Small intestine (tissue), 7 donors: ENCODE results near the gene RXFP1. TPM values are rescaled to one million over a fixed set of nuclear protein-coding genes. Genes with fewer than 3 reads are reported as not detected.

ENCODE experiments used
- DNase-seq, 2 donors: peaks; one replicate each; pipeline versions ENCODE4 v3.0.0 to v3.0.0-alpha.2; 2013
- FAIRE-seq: peaks from 2 replicates; lab custom pipeline; 2012; peaks lifted over from hg19 to GRCh38; lab: Jason Lieb, UNC
- H3K27ac ChIP-seq, 3 donors: one replicate each; pipeline ENCODE4 v1.5.1; 2013; ENCODE audit warnings: low read length in 2 of 3, mild to moderate bottlenecking in 2 of 3, control low read depth in 1 of 3, inconsistent platforms in 1 of 3, low read depth in 1 of 3, moderate library complexity in 1 of 3
- H3K27me3 ChIP-seq, 3 donors: one replicate each; pipeline ENCODE4 v1.6.1; 2013; ENCODE audit warnings: low read length in 3 of 3, inconsistent platforms in 1 of 3; ENCODE audit not compliant: control insufficient read depth in 3 of 3, insufficient read depth in 3 of 3
- H3K36me3 ChIP-seq, 3 donors: one replicate each; pipeline ENCODE4 v1.6.1; 2013; ENCODE audit warnings: low read length in 3 of 3, inconsistent platforms in 1 of 3, low read depth in 1 of 3, mild to moderate bottlenecking in 1 of 3, moderate library complexity in 1 of 3; ENCODE audit not compliant: control insufficient read depth in 3 of 3, insufficient read depth in 2 of 3
- H3K4me1 ChIP-seq, 3 donors: one replicate each; pipeline ENCODE4 v1.6.1; 2013; ENCODE audit warnings: low read length in 2 of 3, inconsistent platforms in 1 of 3, low read depth in 1 of 3, mild to moderate bottlenecking in 1 of 3, moderate library complexity in 1 of 3; ENCODE audit not compliant: control insufficient read depth in 3 of 3, insufficient read depth in 2 of 3
- H3K4me3 ChIP-seq, 3 donors: one replicate each; pipeline ENCODE4 v1.5.1; 2013; ENCODE audit warnings: low read length in 3 of 3, control low read depth in 1 of 3, inconsistent platforms in 1 of 3, low read depth in 1 of 3, mild to moderate bottlenecking in 1 of 3, moderate library complexity in 1 of 3
- H3K9me3 ChIP-seq, 2 donors: one replicate each; pipeline ENCODE4 v1.6.1; 2013; ENCODE audit warnings: low read depth in 1 of 2, low read length in 1 of 2; ENCODE audit not compliant: control insufficient read depth in 2 of 2, insufficient read depth in 1 of 2
- WGBS, 3 donors: extraction: QIAGEN DNeasy Blood & Tissue Kit; methylation state at CpG; one replicate each; pipeline ENCODE4 v1.1.7; 2013; 5-methylcytosine and 5-hydroxymethylcytosine counted together
- polyA plus RNA-seq, 4 donors: library from polyadenylated mRNA; stranded (reverse) in 3 of 4; unstranded in 1 of 4; fragments of 200-250 nt in 3 of 4; fragments of 120-200 nt in 1 of 4; gene quantifications; one replicate each; pipeline versions ENCODE4 v1.2.1 to v1.2.3, GENCODE V29; 2013
- donor health status: healthy with polysubstance abuse.
- donor health status: control.
- donor health status: control.
- donor health status: Bipolar disorder and iron deficiency.
- donor health status: healthy.

RXFP1 gene
- polyA plus RNA-seq, 4 donors, result 0.16 to 0.53 TPM; not detected in 2

- Histone ChIP-seq H3K4me1 (no peaks in the 10 kb centered on the region), H3K27ac (no peak overlapping the region), H3K27me3 (no peaks in the 10 kb centered on the region), H3K4me3 (no peak overlapping the region), H3K9me3 (peaks cover 0 to 3% of the 10 kb centered on the region in 2 donors), H3K36me3 (no peaks in the 10 kb centered on the region)
- WGBS, 3 donors, result 48 to 73% (median 61%) methylated on average over 3 of the region's 3 CpGs
- no peak for DNase-seq
- no peak for FAIRE-seq
Observed at GRCh38 chr4:158553364-158553763, 31.7 kb downstream of the RXFP1 start.

- DNase-seq (no peak), FAIRE-seq (no peak)
- no peak overlapping the region for H3K27ac ChIP-seq
- H3K4me3 ChIP-seq, result no peak overlapping the region
- H3K27me3 ChIP-seq, result peaks cover 0 to 2% (median 0%) of the 10 kb centered on the region in 3 donors
- 74 to 83% (median 79%) methylated on average over 6 of the region's 6 CpGs for WGBS, 3 donors
- H3K36me3 ChIP-seq, result no peaks in the 10 kb centered on the region
- H3K9me3 ChIP-seq, result no peaks in the 10 kb centered on the region
- H3K4me1 ChIP-seq, result no peaks in the 10 kb centered on the region
Observed at GRCh38 chr4:158560284-158560683, 38.6 kb downstream of the RXFP1 start.

GRCh38 chr4:158566860-158567259 is 45.2 kb downstream of the RXFP1 start:
- Histone ChIP-seq H3K4me1 (no peaks in the 10 kb centered on the region), H3K27me3 (peaks cover 0 to 2% (median 0%) of the 10 kb centered on the region in 3 donors), H3K27ac (no peak overlapping the region), H3K9me3 (no peaks in the 10 kb centered on the region), H3K4me3 (no peak overlapping the region), H3K36me3 (no peaks in the 10 kb centered on the region)
- FAIRE-seq (no peak), DNase-seq (no peak)
- whole genome bisulfite sequencing, 3 donors, result 94 to 98% (median 95%) methylated on average over 14 to 18 of the region's 18 CpGs

- WGBS, 3 donors, result 77 to 86% (median 85%) methylated on average over 6 of the region's 6 CpGs
- no peaks in the 10 kb centered on the region for H3K4me1 ChIP-seq
- no peaks in the 10 kb centered on the region for H3K27me3 ChIP-seq
- no peak for FAIRE-seq
- no peak overlapping the region for H3K4me3 ChIP-seq
- H3K9me3 ChIP-seq, result no peaks in the 10 kb centered on the region
- no peaks in the 10 kb centered on the region for H3K36me3 ChIP-seq
- DNase-seq, result no peak
- H3K27ac ChIP-seq, result no peak overlapping the region
Observed at GRCh38 chr4:158571736-158572135, 50.1 kb downstream of the RXFP1 start.

- Histone ChIP-seq H3K36me3 (no peaks in the 10 kb centered on the region), H3K4me1 (no peaks in the 10 kb centered on the region), H3K27ac (no peak overlapping the region), H3K4me3 (no peak overlapping the region), H3K27me3 (no peaks in the 10 kb centered on the region), H3K9me3 (no peaks in the 10 kb centered on the region)
- 89 to 92% (median 90%) methylated on average over 7 of the region's 7 CpGs for WGBS, 3 donors
- FAIRE-seq (no peak), DNase-seq (no peak)
Observed at GRCh38 chr4:158572608-158573007, 50.9 kb downstream of the RXFP1 start.

- H3K4me1 ChIP-seq, result no peaks in the 10 kb centered on the region
- no peak for FAIRE-seq
- 3 to 17% (median 10%) methylated on average over 1 of the region's 1 CpG for WGBS, 3 donors
Observed at GRCh38 chr4:158578476-158578875, 56.8 kb downstream of the RXFP1 start.

GRCh38 chr4:158580064-158580463 is 58.4 kb downstream of the RXFP1 start:
- H3K9me3 ChIP-seq, result peaks cover 0 to 4% of the 10 kb centered on the region in 2 donors
- no peak overlapping the region for H3K27ac ChIP-seq
- FAIRE-seq, result no peak
- no peak overlapping the region for H3K4me3 ChIP-seq
- WGBS, 3 donors, result 5 to 32% (median 24%) methylated on average over 1 of the region's 1 CpG
- no peaks in the 10 kb centered on the region for H3K36me3 ChIP-seq
- DNase-seq, result peak in 1 of 2 donors; percentile 7
- H3K4me1 ChIP-seq, result no peaks in the 10 kb centered on the region
- no peaks in the 10 kb centered on the region for H3K27me3 ChIP-seq

More at GRCh38 chr4:158578476-158578875, 56.8 kb downstream of the RXFP1 start:
- no peaks in the 10 kb centered on the region for H3K27me3 ChIP-seq
- no peak overlapping the region for H3K27ac ChIP-seq
- H3K36me3 ChIP-seq, result no peaks in the 10 kb centered on the region
- H3K9me3 ChIP-seq, result peaks cover 0 to 4% of the 10 kb centered on the region in 2 donors
- peak; percentile 13 to 26 for DNase-seq
- H3K4me3 ChIP-seq, result no peak overlapping the region

GRCh38 chr4:158581161-158581560 is 59.5 kb downstream of the RXFP1 start:
- DNase-seq, result no peak
- H3K36me3 ChIP-seq, result no peaks in the 10 kb centered on the region
- H3K27ac ChIP-seq, result no peak overlapping the region
- no peak for FAIRE-seq
- peaks cover 0 to 4% of the 10 kb centered on the region in 2 donors for H3K9me3 ChIP-seq
- no peaks in the 10 kb centered on the region for H3K27me3 ChIP-seq
- no peaks in the 10 kb centered on the region for H3K4me1 ChIP-seq
- no peak overlapping the region for H3K4me3 ChIP-seq

GRCh38 chr4:158586881-158587280 is 65.2 kb downstream of the RXFP1 start:
- Histone ChIP-seq H3K27ac (no peak overlapping the region), H3K27me3 (peaks cover 0 to 2% (median 0%) of the 10 kb centered on the region in 3 donors), H3K36me3 (no peaks in the 10 kb centered on the region), H3K9me3 (no peaks in the 10 kb centered on the region), H3K4me3 (no peak overlapping the region), H3K4me1 (no peaks in the 10 kb centered on the region)
- DNase-seq (no peak), FAIRE-seq (no peak)
- WGBS, 3 donors, result 76 to 90% (median 87%) methylated on average over 4 of the region's 4 CpGs
